Measurements from ENCODE around the gene ATP5F1E.
"Not testable (repeated sequence)": the region's sequence is repeated elsewhere in the genome, so short reads cannot be mapped to it uniquely, and the experiment has no call there.

The ATP5F1E gene

GRCh38 chr20:58992911-58993310, 39.2 kb downstream of the ATP5F1E start:
- DNase-seq (ENCODE audit: low read depth in 1 of 2, low spot score in 1 of 2): no peak

- DNase-seq (ENCODE audit: low read depth in 1 of 2, low spot score in 1 of 2): no peak
Observed at GRCh38 chr20:58991715-58992114, 40.4 kb downstream of the ATP5F1E start.

- no peak for DNase-seq (ENCODE audit: low read depth in 1 of 2, low spot score in 1 of 2)
Observed at GRCh38 chr20:58990651-58991445, 41.3 kb downstream of the ATP5F1E start.

GRCh38 chr20:58989196-58989595, 42.9 kb downstream of the ATP5F1E start:
- DNase-seq (ENCODE audit: low read depth in 1 of 2, low spot score in 1 of 2): no peak

- no peak for DNase-seq (ENCODE audit: low read depth in 1 of 2, low spot score in 1 of 2)
Observed at GRCh38 chr20:58988565-58988882, 43.6 kb downstream of the ATP5F1E start.

- DNase-seq (ENCODE audit: low read depth in 1 of 2, low spot score in 1 of 2): no peak
Observed at GRCh38 chr20:58987790-58988564, 44.2 kb downstream of the ATP5F1E start.

- DNase-seq (ENCODE audit: low read depth in 1 of 2, low spot score in 1 of 2): no peak
Observed at GRCh38 chr20:58986968-58987517, 45.1 kb downstream of the ATP5F1E start.

- DNase-seq (ENCODE audit: low read depth in 1 of 2, low spot score in 1 of 2): no peak
Observed at GRCh38 chr20:58986286-58986967, 45.7 kb downstream of the ATP5F1E start.

- DNase-seq (ENCODE audit: low read depth in 1 of 2, low spot score in 1 of 2): no peak
Observed at GRCh38 chr20:58985656-58986055, 46.5 kb downstream of the ATP5F1E start.

- DNase-seq (ENCODE audit: low read depth in 1 of 2, low spot score in 1 of 2): no peak
Observed at GRCh38 chr20:58984691-58985090, 47.4 kb downstream of the ATP5F1E start.

GRCh38 chr20:58983115-58983468, 49.0 kb downstream of the ATP5F1E start:
- DNase-seq (ENCODE audit: low read depth in 1 of 2, low spot score in 1 of 2): not testable (repeated sequence)

- DNase-seq (ENCODE audit: low read depth in 1 of 2, low spot score in 1 of 2): no peak
Observed at GRCh38 chr20:58982406-58983114, 49.6 kb downstream of the ATP5F1E start.

- DNase-seq (ENCODE audit: low read depth in 1 of 2, low spot score in 1 of 2): no peak
Observed at GRCh38 chr20:58981628-58982364, 50.3 kb downstream of the ATP5F1E start.

GRCh38 chr20:58980711-58981627, 51.2 kb downstream of the ATP5F1E start, which contains the start of gene NELFCD:
Gene NELFCD, plus strand, starts transcription at chr20:58981256. Its CDS starts 54 bp downstream, at chr20:58981310.
- DNase-seq (ENCODE audit: low read depth in 1 of 2, low spot score in 1 of 2): peak; percentile 78 to 83

GRCh38 chr20:58978351-58979190, 53.6 kb downstream of the ATP5F1E start:
- DNase-seq (ENCODE audit: low read depth in 1 of 2, low spot score in 1 of 2): no peak

GRCh38 chr20:58976061-58976730, 55.9 kb downstream of the ATP5F1E start:
- DNase-seq (ENCODE audit: low read depth in 1 of 2, low spot score in 1 of 2): no peak
